HepG2 (cell line): ENCODE data around the gene NXN. TPM values are rescaled to one million over a fixed set of nuclear protein-coding genes. Genes with fewer than 3 reads are reported as not detected.
A peak's percentile ranks its signal among the peaks of the same experiment; 100 is the strongest.

Experiments
- MIER2 ChIP-seq: IDR thresholded peaks from 2 replicates; pipeline ENCODE4 v1.6.1; 2016; ENCODE audit warnings: missing biosample characterization, missing genetic modification reagents
- NFATC3 ChIP-seq: sonication (generic); formaldehyde crosslinking; IDR thresholded peaks from 2 replicates; pipeline ENCODE4 v1.5.1; 2020; ENCODE audit warnings: mild to moderate bottlenecking, missing genetic modification reagents
- SALL2 ChIP-seq: sonication (generic); formaldehyde crosslinking; IDR thresholded peaks from 2 replicates; pipeline ENCODE4 v1.8.1; 2023; ENCODE audit warnings: mild to moderate bottlenecking, missing genetic modification reagents, inconsistent platforms
- SMARCC2 ChIP-seq: fragments of 450-650 bp; IDR thresholded peaks from 2 replicates; pipeline ENCODE4 v1.6.1; 2017; ENCODE audit warnings: antibody characterized with exemption, mild to moderate bottlenecking
- SRSF4 ChIP-seq: fragments of 200-400 bp; formaldehyde crosslinking; IDR thresholded peaks from one replicate; pipeline ENCODE4 v1.6.1; 2018; ENCODE audit warnings: mild to moderate bottlenecking, low read depth, low read length, moderate library complexity; ENCODE audit not compliant: poor library complexity, severe bottlenecking
- XBP1 ChIP-seq: sonication (generic); formaldehyde crosslinking; IDR thresholded peaks from 2 replicates; pipeline ENCODE4 v1.5.0; 2020; ENCODE audit warnings: missing genetic modification reagents
- ZNF484 ChIP-seq: sonication (generic); formaldehyde crosslinking; IDR thresholded peaks from 2 replicates; pipeline ENCODE4 v1.5.1; 2020; ENCODE audit warnings: mild to moderate bottlenecking, low read depth, missing genetic modification reagents, borderline replicate concordance
- polyA plus RNA-seq, 8 experiments: library from polyadenylated mRNA; depleted of rRNA in 3 of 8; stranded (reverse) in 7 of 8; unstranded in 1 of 8; fragments of >200 nt; fragmentation: Illumina TruSeq in 4 of 8; extraction: Trizol in 4 of 8; gene quantifications; 2 replicates each; pipeline versions ENCODE4 v1.2.1 to v1.2.3, GENCODE V29; 2011 to 2016; ENCODE audit warnings: low read depth in 4 of 8, missing spikeins in 1 of 8, mixed read lengths in 1 of 8; ENCODE audit not compliant: insufficient read depth in 1 of 8
- total RNA-seq, 5 experiments: library from RNA; depleted of rRNA; stranded (reverse); fragments of >200 nt; fragmentation: Illumina TruSeq; extraction: Trizol; gene quantifications; 2 replicates each; pipeline ENCODE4 v1.2.3, GENCODE V29; 2016; ENCODE audit warnings: low read depth in 1 of 5
- TF ChIP-seq, protein P1 (sequence below): fragments of 450-650 bp; IDR thresholded peaks from 2 replicates; pipeline ENCODE4 v1.6.1; 2017
- TF ChIP-seq, protein P2 (sequence below): sonication (generic); formaldehyde crosslinking; IDR thresholded peaks from 2 replicates; pipeline ENCODE4 v1.8.1; 2023; ENCODE audit warnings: mild to moderate bottlenecking, moderate library complexity, missing genetic modification reagents
- TF ChIP-seq, protein P3 (sequence below): sonication (generic); formaldehyde crosslinking; IDR thresholded peaks from 2 replicates; pipeline ENCODE4 v1.8.0; 2022; ENCODE audit warnings: missing genetic modification reagents, mild to moderate bottlenecking, borderline replicate concordance

Gene NXN
- total and polyA plus RNA-seq, 2 of the 13 experiments (the other 11 are each of a cell fraction or from before 2014, with no cell fraction given), result 22.2 to 24.3 TPM

DNA sequence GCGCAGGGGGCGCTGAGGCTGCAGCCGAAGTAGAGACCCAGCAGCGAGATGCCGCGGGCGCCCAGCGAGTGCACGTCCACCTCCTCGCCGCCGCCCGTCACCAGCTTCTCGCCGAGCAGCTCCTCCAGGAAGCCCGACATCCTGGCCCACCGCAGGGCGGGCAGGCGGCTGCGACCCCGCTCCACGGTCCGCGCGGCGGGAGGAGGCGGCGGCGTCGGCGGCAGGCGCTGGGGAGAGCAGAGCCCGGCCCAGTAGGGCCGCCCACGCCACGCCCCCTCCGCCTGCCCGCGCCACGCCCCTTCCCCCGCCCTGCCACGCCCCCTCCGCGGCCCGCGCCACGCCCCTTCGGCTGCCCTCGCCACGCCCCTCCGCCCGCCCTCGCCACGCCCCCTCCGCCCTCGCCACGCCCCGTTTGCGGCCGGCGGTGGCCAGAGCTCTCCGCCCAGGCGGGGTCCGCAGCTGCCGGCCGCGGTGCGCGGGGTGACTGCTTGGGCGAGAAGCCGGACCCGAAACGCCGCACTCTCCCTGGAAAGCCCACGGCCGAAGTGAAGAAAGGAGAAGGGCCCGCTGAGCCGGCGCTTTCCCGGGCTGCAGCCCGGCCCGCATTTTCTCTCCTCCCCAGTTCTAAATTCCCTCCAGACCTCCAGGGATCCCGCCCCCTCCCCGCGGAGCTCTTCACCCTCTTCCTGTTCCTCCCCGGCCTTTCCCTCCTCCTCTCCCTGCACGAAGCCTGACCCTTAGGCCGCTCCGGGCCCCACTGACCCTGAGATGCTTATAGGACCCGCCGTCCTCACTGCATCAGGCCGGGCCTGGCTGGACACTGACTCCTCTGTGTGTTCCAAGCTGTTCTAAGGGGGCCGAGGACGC lies at the start of gene NXN (continued):
- peak; percentile 55; the same call in 1 of the 2 replicates for TF ChIP-seq SALL2 (CRISPR knock-in tag)
- TF ChIP-seq XBP1, result no peak
- TF ChIP-seq, protein P1, sequence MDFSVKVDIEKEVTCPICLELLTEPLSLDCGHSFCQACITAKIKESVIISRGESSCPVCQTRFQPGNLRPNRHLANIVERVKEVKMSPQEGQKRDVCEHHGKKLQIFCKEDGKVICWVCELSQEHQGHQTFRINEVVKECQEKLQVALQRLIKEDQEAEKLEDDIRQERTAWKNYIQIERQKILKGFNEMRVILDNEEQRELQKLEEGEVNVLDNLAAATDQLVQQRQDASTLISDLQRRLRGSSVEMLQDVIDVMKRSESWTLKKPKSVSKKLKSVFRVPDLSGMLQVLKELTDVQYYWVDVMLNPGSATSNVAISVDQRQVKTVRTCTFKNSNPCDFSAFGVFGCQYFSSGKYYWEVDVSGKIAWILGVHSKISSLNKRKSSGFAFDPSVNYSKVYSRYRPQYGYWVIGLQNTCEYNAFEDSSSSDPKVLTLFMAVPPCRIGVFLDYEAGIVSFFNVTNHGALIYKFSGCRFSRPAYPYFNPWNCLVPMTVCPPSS, result no peak
- no peak for TF ChIP-seq ZNF484 (CRISPR knock-in tag)
- no peak for TF ChIP-seq NFATC3
- TF ChIP-seq, protein P2, sequence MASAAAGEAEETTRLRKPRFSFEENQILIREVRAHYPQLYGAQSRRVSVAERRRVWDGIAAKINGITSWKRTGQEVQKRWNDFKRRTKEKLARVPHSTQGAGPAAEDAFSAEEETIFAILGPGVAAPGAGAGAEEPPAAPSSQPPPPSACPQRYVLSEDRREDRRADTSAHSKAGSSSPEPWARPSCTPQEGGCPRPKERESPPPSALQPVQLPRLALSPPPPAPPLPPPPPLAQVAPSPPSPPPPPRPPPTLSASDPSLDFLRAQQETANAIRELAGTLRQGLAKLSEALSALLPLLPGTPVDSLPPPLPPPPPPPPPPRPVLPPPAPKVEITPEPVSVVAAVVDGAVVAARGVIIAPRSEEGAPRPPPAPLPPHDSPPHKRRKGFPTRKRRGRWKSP (CRISPR knock-in tag), result 0 out of 2 replicates have a peak, but pooled peaks have one; percentile 32
- TF ChIP-seq SMARCC2, result no peak
- TF ChIP-seq MIER2 (CRISPR knock-in tag), result no peak
- TF ChIP-seq, protein P3, sequence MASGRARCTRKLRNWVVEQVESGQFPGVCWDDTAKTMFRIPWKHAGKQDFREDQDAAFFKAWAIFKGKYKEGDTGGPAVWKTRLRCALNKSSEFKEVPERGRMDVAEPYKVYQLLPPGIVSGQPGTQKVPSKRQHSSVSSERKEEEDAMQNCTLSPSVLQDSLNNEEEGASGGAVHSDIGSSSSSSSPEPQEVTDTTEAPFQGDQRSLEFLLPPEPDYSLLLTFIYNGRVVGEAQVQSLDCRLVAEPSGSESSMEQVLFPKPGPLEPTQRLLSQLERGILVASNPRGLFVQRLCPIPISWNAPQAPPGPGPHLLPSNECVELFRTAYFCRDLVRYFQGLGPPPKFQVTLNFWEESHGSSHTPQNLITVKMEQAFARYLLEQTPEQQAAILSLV (CRISPR knock-in tag), result no peak
- no peak for TF ChIP-seq SRSF4
